HG03103 (cell line): ENCODE results near the gene B3GALT4.
"Not testable (repeated sequence)": the region's sequence is repeated elsewhere in the genome, so short reads cannot be mapped to it uniquely, and the experiment has no call there.

Experiments used
- ATAC-seq: cut with Tn5 transposase; IDR thresholded peaks from one replicate; pipeline ENCODE4 v1.9.1; 2021; ENCODE audit warnings: low read depth; ENCODE audit not compliant: unreplicated experiment

Gene B3GALT4, protein sequence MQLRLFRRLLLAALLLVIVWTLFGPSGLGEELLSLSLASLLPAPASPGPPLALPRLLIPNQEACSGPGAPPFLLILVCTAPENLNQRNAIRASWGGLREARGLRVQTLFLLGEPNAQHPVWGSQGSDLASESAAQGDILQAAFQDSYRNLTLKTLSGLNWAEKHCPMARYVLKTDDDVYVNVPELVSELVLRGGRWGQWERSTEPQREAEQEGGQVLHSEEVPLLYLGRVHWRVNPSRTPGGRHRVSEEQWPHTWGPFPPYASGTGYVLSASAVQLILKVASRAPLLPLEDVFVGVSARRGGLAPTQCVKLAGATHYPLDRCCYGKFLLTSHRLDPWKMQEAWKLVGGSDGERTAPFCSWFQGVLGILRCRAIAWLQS

DNA sequence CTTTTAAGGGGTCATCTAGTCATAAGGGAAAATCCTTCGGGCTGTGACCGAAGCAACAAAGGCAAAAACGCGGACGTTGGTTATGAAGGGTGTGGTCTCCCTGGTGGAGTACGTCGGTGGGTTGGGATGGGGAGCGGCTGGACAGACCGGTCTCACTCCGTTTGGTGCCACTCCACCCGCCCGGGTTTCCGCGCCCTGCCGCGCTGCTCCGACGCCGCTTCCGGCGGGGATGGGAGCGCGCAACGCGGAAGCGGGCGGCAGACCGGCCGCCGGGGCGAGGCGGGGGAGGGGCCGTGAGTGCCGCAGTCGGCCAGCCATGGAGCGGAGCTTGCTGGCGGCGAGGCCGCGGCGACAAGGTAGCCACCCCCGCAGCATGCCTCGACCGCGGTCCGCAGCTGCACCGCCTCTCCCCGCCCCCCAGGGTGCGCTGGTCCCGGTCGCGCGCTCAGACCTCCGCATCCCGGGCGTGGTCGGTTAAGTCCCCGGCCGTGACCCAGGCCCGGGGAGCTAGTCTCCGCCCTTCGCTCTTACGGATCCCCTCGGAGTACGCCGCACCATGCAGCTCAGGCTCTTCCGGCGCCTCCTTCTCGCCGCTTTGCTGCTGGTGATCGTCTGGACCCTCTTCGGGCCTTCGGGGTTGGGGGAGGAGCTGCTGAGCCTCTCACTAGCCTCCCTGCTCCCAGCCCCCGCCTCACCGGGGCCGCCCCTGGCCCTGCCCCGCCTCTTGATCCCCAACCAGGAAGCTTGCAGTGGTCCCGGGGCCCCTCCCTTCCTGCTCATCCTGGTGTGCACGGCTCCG, at the start of gene B3GALT4:
Gene B3GALT4 (plus strand): TSS at position 260 of the 799 bp plus-strand sequence. CDS start 297 bp downstream, at position 557.
- ATAC-seq = peak; percentile 45

DNA sequence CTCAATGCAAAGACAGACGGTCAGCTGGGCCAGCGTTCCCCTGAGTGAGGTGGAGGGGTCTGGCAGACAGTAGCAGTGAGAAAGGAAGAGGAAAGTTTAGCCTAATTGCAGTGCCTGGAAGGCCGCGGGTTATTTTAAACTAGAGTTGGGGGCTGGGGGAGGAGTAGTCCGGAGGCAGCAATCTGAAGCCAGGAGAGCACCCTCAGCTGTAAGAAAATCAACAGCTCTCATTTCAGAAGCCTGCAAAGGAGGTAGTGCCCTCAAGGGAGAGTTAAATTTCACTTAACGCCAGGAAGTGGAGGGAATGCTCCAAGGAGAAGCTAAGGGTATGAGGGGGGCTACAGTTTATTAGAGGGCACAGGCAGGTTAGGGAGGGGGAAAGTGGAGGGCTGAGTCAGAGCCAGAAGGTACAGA, 41.7 kb upstream of the B3GALT4 start:
- ATAC-seq = no peak

DNA sequence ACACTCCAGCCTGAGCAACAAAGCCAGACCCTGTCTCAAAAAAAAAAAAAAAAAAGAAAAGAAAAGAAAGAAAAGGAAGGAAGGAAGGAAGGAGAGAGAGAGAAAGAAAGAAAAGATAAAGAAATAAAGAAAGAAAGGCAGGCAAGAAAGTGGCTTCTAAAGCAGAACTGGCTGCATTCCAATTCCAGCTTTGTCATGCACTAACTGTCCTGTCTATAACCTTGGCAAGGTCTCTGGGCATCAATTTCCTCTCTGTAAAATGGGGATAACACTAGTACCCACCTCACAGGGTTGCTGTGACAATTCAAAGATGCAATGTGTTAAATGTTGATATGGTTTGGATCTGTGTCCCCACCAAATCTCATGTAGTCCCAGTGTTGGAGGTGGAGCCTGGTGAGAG, 40.6 kb upstream of the B3GALT4 start:
- no peak for ATAC-seq

DNA sequence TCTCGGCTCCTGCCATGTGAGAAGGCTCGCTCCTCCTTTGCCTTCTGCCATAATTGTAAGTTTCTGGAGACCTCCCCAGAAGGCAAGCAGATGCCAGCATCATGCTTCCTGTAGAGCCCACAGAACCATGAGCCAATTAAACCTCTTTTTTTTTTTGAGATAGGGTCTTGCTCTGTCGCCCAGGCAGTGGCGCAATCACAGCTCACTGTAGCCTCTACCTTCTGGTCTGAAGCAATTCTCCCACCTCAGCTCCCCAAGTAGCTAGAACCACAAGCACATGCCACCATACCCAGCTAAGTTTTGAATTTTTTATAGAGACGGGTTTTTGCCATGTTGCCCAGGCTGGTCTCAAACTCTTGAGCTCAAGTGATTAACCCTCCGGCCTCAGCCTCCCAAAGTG, 40.1 kb upstream of the B3GALT4 start:
- ATAC-seq = no peak

DNA sequence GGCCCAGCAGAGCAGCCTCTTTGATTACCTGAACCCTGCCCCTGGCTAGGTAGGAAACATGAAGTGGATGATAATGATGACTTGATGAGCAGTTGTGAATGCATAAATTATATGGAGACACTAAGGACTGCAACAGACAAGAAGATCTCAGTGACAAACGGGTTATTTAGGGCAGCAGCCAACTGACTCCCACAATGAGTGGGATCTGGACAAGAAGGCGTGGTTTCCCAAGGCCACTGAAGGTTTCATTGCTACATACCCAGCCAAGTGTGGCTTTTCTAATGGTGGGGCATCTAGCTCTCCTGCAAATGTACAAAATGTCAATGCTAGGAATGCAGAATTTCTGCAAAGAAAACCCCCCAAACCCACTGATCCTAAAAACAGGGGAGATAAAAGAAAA, 39.2 kb upstream of the B3GALT4 start:
- ATAC-seq = no peak

DNA sequence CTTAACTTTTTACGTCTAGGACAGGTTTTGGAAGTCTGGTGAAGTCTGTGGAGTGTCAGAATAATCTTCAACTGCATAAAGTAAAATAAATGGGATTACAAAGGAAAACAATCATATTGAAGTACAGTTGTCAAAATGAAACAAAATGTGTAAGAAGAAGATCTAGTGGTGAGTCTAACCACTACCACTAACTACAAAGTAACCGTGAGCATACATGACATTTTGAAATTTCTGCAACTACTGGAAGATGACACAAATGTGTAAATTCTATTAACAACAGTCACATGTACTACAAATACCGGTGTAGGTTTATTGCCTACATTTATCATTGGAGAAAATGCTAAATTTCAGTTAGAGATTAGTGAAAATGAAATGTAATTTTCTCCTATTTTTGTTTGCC, 35.0 kb upstream of the B3GALT4 start:
- ATAC-seq = no peak

DNA sequence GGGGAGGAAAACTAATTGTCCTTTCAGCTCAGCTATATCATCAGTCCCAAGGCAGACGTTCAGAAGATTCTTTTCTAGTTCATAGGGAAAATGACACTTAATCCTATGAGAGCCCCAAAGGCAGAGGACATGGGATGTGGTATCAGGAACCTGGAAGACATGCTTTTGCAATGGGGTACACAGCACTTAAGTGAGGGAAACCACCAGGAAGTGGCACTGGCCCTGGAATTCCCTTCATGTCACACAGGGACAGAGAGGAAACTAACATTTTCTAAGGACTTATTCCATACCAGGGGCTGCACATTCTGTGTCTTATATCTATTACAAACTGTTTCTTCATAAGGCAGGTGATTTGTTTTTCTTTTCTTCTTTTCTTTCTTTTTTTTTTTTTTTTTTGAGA, 33.4 kb upstream of the B3GALT4 start:
- ATAC-seq = no peak

DNA sequence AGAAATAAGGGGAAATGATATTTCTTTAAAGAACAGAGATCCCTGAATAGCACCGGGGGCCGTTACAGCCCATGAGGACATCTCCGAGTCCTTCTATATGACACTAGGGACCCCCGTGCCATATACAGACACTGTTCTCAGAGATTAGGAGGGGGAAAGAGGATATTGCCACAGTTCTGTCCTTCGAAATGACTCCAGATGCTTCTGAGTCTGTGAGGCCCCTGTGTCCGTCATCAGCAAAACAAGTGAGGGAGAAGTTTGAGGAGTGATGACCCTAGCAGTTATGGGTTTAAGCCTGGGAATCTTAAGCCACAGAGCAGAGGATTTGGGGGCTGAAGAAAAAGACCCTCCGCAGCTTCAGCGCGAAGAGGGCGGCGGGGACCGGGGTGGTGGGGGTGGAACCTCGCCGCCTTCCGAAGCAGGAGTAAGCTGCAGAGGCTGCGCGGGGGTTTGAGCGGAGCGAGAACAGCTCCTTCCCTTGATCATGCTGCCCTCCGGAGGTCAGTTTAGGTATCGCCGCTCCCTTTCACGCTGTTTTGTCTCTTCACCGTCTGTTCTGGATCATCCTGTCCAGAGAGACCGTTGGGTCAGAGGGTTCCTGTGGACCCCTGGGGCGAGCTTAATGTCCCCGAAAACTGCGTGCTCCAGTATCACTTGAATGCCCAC, 28.8 kb upstream of the B3GALT4 start:
- peak; percentile 36 for ATAC-seq

DNA sequence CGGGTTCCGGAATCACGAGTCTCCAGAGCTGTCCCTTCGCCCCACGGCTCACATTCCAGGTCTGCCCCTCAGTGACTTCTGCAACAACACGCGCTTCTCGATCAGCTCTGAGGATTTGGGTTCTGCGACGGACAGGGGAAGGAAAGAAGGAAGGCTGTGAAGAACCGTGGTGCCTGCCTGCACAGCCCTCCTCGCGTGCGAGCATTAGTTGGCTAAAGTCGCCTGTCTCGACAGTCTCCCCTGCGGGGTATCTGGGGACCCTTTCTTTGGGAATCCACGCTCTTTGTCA, 28.3 kb upstream of the B3GALT4 start:
- no peak for ATAC-seq

DNA sequence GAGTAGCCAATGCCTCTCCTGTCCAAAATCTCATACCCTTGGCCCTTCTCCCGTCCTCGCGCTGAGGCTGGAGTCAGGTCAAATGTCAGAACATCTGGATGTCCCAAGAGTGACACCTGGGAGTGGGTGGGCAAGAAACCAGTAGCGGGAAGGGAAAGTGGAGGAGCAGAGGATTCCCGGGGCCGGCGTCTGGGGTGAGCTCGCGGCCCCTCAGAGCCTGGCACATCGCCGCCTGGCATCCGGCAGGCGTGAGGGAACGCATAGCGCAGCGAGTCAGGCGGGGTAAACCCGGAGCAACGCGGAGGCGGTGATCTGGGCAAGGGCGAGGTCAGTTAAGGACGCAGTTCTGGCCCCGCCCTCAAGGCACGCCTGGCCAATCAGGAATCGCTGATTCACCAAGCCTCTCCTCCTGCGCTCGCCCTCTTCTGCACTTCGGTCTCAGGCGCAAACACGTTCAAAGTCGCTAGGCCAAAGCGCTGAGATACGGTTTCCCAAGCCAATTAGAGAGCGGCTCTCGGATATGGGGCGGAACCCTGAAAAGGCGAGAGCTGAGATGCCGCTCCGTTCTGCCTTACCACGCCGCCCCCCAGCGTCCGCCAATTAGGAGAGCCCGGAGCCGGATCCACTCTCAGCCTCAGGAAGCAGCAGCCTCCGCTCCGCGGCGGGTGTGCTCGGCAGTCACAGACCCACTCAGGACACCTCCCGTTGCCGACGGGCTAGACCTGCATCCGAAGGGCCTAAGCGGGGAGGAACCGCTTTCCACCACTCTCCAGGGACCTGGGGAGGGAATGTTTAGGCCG, 27.8 kb upstream of the B3GALT4 start:
- peak; percentile 86 for ATAC-seq

DNA sequence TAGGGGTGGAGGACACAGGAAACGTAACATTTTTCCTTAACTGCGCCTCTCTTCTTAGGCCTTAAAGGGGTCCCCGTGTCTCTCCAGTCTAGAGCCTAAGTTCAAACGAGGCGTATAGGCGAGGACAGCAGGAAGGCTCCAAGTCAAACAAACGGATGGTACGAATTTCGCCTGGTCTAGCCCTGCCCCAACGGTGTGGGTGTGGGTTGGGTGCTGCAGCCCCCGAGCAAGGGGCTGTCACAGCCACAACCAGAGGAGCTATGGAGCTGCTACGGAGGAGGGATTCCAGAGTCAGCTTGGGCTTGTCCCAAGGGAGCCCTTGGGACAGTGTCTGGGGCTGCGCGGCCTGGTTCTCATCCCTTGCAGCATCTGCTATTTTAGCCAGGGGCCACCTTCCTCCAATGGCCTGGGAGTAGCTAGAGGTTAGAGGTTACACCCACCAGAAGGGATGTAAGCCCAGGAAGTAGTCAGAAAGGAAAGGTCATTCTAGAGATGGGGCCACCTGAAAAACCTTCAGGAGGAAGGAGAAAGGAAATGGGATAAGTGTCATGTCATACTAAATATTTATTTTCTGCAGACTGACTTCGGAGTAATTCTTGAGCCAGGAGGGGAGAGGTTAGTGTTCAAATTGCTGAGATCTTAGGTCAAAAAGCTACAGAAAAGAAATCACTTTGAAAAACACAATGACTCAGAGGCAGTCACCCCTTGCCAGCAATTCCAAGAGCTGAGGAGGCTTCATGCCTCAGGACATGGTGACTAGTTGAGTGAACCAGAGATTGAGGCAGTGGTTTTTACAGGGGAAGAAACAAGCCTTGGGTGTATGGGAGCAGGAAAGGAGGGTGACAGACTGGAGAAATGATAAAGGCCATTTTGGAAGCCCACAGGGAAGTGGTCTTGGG, 26.9 kb upstream of the B3GALT4 start:
- no peak for ATAC-seq

DNA sequence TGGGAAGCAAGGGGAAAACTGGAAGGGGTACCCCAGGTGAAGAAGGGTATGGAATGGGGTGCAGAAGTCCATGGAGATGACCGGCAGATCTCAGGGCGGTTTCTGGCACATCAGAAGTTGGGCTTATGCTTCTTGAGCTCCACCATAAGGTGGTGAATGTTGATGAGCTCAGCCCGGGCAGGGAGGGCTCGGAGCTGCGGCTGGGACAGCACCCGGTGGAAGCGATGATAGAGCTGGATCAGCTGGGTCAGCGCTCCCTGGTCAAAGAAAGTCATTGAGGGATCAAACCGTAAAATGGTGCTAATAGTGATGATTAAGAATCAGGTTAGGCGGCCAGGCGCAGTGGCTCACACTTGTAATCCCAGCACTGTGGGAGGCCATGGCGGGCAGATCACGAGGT, 26.2 kb upstream of the B3GALT4 start:
- no peak for ATAC-seq

DNA sequence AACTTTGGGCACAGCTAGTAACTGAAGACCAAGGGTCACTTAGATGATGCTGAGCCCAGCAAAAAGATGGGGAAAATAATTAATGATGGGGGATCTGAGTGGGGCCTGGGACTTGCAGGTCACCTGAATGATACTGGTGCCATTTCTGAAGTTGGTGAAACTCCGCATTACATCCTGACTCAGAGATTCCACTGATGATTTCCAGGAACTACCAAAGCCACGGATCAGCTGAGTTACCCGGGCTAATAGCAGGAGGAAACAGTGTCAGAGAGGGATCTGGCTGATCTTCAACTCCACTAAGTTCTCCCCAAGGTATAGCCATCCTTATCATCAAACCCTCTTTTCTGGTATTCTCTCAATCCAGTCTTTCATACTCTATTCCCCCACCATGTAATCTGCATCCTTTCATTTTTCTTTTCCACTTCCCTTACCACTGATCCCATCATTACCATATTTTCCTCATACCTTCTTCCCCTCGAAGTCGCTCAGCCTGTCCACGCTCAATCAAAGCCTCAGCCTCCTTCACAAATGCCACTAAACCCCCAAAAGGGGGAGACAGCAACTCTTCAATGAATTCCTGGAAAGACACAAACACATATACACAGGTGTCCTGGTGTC, 25.4 kb upstream of the B3GALT4 start:
- ATAC-seq = no peak

DNA sequence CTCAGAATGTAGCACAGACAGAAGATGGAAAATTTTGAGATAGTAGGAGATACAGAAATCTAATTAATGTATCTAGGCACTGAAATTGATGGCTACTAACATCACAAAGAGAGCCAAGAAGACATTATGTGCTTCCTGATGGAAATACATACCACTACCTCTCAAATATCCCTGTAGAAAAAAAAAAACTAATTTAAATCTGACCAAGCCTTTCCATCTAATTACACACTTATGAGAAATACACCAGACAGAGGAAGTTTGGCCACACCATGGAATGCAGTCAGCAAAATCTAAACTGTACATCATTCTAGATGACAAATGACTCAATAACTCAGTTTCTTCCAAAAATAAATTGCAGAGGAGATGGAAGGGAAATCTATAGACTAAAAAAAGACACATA, 24.2 kb upstream of the B3GALT4 start:
- no peak for ATAC-seq

DNA sequence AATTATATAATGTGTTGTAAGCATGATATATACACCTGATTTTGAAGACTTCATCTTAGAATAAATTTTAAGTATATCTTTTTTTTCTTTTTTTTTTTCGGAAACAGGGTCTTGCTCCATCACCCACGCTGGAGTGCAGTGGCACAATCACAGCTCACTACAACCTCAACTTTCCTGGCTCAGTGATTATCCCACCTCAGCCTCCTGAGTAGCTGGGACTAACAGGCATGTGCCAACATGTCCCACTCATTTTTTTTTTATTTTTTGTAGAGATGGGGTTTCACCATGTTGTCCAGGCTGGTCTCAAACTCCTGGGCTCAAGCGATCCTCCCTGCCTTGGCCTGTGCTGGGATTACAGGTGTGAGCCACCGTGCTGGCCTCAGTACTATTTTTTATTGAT, 22.3 kb upstream of the B3GALT4 start:
- ATAC-seq = no peak

DNA sequence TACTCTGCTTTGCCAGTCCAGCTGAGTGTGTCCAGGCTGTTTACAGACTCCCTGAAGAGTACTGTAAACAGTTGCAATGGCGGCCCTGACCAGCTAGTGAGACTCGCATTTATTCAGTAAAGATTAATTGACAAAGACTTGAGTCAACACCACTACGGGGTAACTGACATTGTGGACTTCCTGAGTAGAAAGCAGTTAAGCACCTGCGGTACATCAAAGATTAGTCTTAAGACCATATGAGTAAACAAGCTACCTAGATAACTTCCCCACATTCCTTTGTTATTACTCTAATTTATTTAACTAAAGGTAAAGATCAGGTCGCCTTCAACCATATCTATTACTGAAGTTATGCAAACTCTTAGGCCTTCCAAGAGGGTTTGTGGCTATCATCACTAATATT, 17.9 kb upstream of the B3GALT4 start:
- no peak for ATAC-seq

DNA sequence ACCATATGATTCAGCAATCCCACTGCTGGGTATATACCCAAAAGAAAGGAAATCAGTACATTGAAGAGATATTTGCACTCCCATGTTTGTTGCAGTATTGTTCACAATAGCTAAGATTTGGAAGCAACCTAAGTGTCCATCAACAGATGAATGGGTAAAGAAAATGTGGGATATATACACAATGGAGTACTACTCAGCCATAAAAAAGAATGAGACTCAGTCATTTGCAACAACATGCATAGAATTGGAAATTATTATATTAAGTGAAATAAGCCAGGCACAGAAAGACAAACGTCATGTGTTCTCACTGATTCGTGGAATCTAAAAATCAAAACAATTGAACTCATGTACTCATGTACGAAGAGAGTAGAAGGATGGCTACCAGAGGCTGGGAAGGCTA, 14.4 kb upstream of the B3GALT4 start:
- ATAC-seq = not testable (repeated sequence)

DNA sequence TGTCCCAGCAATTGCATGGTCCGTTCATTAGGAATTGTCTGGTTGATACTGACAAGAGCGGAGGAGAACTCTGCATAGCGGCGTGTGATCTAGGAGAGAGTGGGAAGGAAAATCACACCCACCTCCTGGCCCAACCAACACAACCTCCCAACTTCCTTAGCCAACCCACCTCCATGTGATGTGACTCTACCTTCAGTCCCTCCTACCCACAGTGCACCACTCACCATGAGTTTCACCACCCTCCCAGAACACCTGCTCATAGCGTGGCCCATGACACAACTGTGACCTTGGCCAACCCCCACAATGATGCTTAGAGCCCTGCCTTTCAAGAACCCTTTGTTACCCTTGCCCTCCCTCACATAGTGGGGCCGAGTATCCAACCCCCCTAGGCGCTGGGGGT, 12.9 kb upstream of the B3GALT4 start:
- ATAC-seq = no peak

DNA sequence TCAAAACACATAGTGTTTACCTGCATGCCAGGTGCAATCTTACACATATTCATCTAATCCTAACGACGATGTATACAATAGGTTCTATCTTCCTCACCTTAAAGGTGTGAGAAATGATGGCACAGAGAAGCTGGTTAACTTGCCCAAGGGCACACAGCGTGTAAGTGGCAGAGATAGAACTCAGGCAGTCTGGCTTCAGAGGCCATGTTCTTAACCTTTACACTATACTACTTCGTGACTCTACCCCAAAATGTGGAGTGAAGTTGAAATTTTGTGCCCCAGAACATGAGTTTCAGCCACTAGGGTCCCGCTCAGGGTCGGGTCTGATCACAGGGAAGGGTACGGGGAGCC, 5.8 kb upstream of the B3GALT4 start:
- ATAC-seq = no peak
